ENCODE data around the gene ELOVL5.

DNA sequence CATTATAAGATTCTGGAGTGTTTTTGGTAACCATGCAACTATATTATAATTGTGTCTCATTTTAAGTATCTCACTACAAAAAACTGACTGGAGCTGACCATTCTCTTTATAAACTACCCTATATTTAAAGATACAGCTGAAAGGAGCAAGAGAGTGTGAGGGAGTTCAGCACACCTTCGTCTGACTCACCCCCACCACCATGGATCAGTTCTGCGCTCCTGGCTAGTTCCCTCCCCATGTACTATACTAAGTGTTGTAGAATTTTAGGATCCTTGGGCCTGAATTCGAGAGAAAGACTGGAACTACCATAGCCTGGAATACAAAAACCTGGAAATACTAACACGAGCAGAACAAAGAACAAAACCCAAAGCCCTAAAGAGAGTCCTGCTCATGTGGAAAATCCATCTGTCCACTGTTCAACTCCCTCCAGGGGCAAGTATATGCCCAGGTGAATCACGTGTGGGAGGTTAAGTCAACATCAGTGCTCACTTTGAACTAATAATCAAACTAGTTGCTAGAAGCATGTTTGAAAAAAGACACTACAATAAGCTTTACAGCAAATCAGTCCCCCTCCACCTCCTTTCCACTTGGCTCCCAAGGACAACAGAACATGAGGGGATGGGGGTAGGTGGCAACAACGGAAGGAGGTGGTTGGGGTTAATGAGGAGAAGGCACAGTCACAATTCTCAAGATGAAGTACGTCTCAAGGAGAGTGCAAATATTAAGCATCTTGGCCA lies 46.8 kb downstream of the ELOVL5 start:
- TF ChIP-seq EZH2 (IDR thresholded peaks at IDR 0.05; ENCODE audit: insufficient read depth, low read length), result no peak
- TF ChIP-seq, protein P1, sequence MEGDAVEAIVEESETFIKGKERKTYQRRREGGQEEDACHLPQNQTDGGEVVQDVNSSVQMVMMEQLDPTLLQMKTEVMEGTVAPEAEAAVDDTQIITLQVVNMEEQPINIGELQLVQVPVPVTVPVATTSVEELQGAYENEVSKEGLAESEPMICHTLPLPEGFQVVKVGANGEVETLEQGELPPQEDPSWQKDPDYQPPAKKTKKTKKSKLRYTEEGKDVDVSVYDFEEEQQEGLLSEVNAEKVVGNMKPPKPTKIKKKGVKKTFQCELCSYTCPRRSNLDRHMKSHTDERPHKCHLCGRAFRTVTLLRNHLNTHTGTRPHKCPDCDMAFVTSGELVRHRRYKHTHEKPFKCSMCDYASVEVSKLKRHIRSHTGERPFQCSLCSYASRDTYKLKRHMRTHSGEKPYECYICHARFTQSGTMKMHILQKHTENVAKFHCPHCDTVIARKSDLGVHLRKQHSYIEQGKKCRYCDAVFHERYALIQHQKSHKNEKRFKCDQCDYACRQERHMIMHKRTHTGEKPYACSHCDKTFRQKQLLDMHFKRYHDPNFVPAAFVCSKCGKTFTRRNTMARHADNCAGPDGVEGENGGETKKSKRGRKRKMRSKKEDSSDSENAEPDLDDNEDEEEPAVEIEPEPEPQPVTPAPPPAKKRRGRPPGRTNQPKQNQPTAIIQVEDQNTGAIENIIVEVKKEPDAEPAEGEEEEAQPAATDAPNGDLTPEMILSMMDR (IDR thresholded peaks at IDR 0.05; ENCODE audit: insufficient read depth, low read depth, low read length), result no peak

All from astrocyte (in vitro differentiated cells and primary cell).